CD14-positive monocyte (primary cell): ENCODE data around the gene ZNF91. TPM values are rescaled to one million over a fixed set of nuclear protein-coding genes. Genes with fewer than 3 reads are reported as not detected.

ENCODE experiments used
- DNase-seq, 3 donors: peaks; one replicate each; pipeline ENCODE4 v3.0.0-alpha.2; 2011 to 2022
- H2AFZ ChIP-seq: 2 replicates; pipeline ENCODE4 v1.6.0; 2012; ENCODE audit warnings: mild to moderate bottlenecking, low read depth, low read length, inconsistent platforms; ENCODE audit not compliant: insufficient read depth, poor library complexity, severe bottlenecking
- H3K27ac ChIP-seq, 2 donors: 1 replicate in 1 of 2; 2 replicates in 1 of 2; pipeline ENCODE4 v1.5.1; 2012 to 2013; ENCODE audit warnings: low read length in 2 of 2, control low read depth in 1 of 2, inconsistent platforms in 1 of 2, low read depth in 1 of 2, mild to moderate bottlenecking in 1 of 2
- H3K27me3 ChIP-seq, 2 donors: one replicate each; pipeline versions ENCODE4 v1.6.0 to v1.6.1; 2011 to 2013; ENCODE audit warnings: low read length in 2 of 2; ENCODE audit not compliant: control insufficient read depth in 2 of 2, insufficient read depth in 2 of 2
- H3K36me3 ChIP-seq, 2 donors: replicated peaks in 1 of 2; 1 replicate in 1 of 2; 2 replicates in 1 of 2; pipeline versions ENCODE4 v1.5.1 to v1.6.1; 2012 to 2013; ENCODE audit warnings: low read length in 2 of 2, control low read depth in 1 of 2, inconsistent platforms in 1 of 2, mild to moderate bottlenecking in 1 of 2; ENCODE audit not compliant: insufficient read depth in 2 of 2, control insufficient read depth in 1 of 2
- H3K4me1 ChIP-seq, 2 donors: 1 replicate in 1 of 2; 2 replicates in 1 of 2; pipeline versions ENCODE4 v1.5.1 to v1.6.1; 2012 to 2013; ENCODE audit warnings: low read length in 2 of 2, control low read depth in 1 of 2, inconsistent platforms in 1 of 2, mild to moderate bottlenecking in 1 of 2, moderate library complexity in 1 of 2; ENCODE audit not compliant: insufficient read depth in 2 of 2, control insufficient read depth in 1 of 2
- H3K4me2 ChIP-seq: replicated peaks from 2 replicates; pipeline ENCODE3; 2012; ENCODE audit warnings: low read length, moderate library complexity, mild to moderate bottlenecking; ENCODE audit not compliant: poor library complexity, severe bottlenecking; ENCODE audit errors: extremely low read depth
- H3K4me3 ChIP-seq, 3 experiments: fragments of 200-600 bp in 1 of 3; sonication (generic) in 1 of 3; replicated peaks in 1 of 3; 1 replicate in 2 of 3; 2 replicates in 1 of 3; pipeline ENCODE4 v1.5.1; 2011 to 2013; ENCODE audit warnings: low read length in 3 of 3, mild to moderate bottlenecking in 3 of 3, control low read depth in 2 of 3, low read depth in 2 of 3, inconsistent platforms in 1 of 3, moderate library complexity in 1 of 3
- H3K79me2 ChIP-seq: 2 replicates; pipeline ENCODE4 v1.6.0; 2012; ENCODE audit warnings: mild to moderate bottlenecking, control low read depth, inconsistent platforms, low read length, moderate library complexity; ENCODE audit not compliant: insufficient read depth
- H3K9ac ChIP-seq: 2 replicates; pipeline ENCODE4 v1.6.0; 2017; ENCODE audit warnings: low read length, mild to moderate bottlenecking; ENCODE audit not compliant: insufficient read depth, poor library complexity, severe bottlenecking
- H3K9me3 ChIP-seq, 2 donors: replicated peaks in 1 of 2; 1 replicate in 1 of 2; 2 replicates in 1 of 2; pipeline versions ENCODE4 v1.5.1 to v1.6.1; 2012 to 2013; ENCODE audit warnings: low read length in 2 of 2, control low read depth in 1 of 2; ENCODE audit not compliant: control insufficient read depth in 1 of 2, insufficient read depth in 1 of 2
- H4K20me1 ChIP-seq: 2 replicates; pipeline ENCODE4 v1.6.0; 2012; ENCODE audit warnings: mild to moderate bottlenecking, low read length, control low read depth, moderate library complexity; ENCODE audit not compliant: insufficient read depth
- H3K27ac Mint-ChIP-seq, 7 donors: one replicate each; pipeline ENCODE4 v1.8.0; 2020; ENCODE audit warnings: mild to moderate bottlenecking in 7 of 7, mixed read lengths in 7 of 7, moderate library complexity in 6 of 7, inconsistent platforms in 2 of 7
- H3K27me3 Mint-ChIP-seq, 3 donors: one replicate each; pipeline ENCODE4 v1.8.0; 2021 to 2022; ENCODE audit warnings: low read depth in 3 of 3, mild to moderate bottlenecking in 3 of 3, mixed read lengths in 3 of 3, moderate library complexity in 3 of 3, inconsistent platforms in 1 of 3
- H3K36me3 Mint-ChIP-seq, 2 donors: one replicate each; pipeline ENCODE4 v1.8.0; 2020; ENCODE audit warnings: mixed read lengths in 2 of 2, inconsistent platforms in 1 of 2, mild to moderate bottlenecking in 1 of 2
- H3K4me1 Mint-ChIP-seq: one replicate; pipeline ENCODE4 v1.8.0; 2020; ENCODE audit warnings: mild to moderate bottlenecking, mixed read lengths
- H3K4me3 Mint-ChIP-seq, 2 donors: one replicate each; pipeline ENCODE4 v1.8.0; 2020; ENCODE audit warnings: mild to moderate bottlenecking in 2 of 2, mixed read lengths in 2 of 2, moderate library complexity in 1 of 2
- H3K9me3 Mint-ChIP-seq, 7 donors: one replicate each; pipeline ENCODE4 v1.8.0; 2020 to 2022; ENCODE audit warnings: mixed read lengths in 7 of 7, mild to moderate bottlenecking in 6 of 7, moderate library complexity in 6 of 7, inconsistent platforms in 2 of 7
- WGBS: methylation state at CpG from one replicate; pipeline ENCODE4 v1.1.5; 2013; ENCODE audit warnings: missing lambda C conversion rate; ENCODE audit not compliant: insufficient coverage; 5-methylcytosine and 5-hydroxymethylcytosine counted together
- intact Hi-C, 2 donors: fragments of 100-400 bp; cut with micrococcal nuclease; formaldehyde crosslinking; loops; one replicate each; pipeline versions ENCODE4 v1.15.0 to v1.15.1; 2023
- polyA plus RNA-seq, 3 donors: library from polyadenylated mRNA; depleted of rRNA in 1 of 3; unstranded in 2 of 3; stranded (reverse) in 1 of 3; fragments of 300-500 nt in 2 of 3; fragments of >200 nt in 1 of 3; fragmentation: Illumina TruSeq in 2 of 3; gene quantifications; 1 replicate in 2 of 3; 2 replicates in 1 of 3; pipeline ENCODE4 v1.2.3, GENCODE V29; 2012 to 2021
- TF ChIP-seq, protein P1 (sequence below): fragments of 200-600 bp; IDR thresholded peaks from one replicate; pipeline ENCODE4 v1.8.0; 2022; ENCODE audit warnings: antibody characterized with exemption, mild to moderate bottlenecking

Gene ZNF91
- polyA plus RNA-seq, 3 donors, result 3.5 to 5.5 (median 4.9) TPM

DNA sequence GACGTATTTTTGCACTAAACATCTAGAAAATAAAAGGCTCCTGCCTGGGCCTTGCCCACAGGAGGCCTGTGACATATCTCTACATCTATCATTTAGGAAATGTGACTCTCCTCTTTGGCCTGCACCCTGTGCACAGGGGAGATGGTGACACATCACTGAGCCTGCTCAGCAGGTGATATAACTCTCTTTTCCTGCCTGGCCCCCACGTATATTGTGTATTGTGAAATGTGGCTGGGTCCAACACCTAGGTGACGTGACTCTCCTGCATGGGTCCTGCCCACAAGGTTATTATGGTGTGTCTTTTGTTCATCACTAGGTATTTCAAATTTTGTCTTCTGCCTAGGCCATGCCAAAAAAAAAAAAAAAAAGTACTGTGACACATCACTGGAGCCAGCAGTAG is 83.7 kb downstream of the ZNF91 start:
- TF ChIP-seq, protein P1, sequence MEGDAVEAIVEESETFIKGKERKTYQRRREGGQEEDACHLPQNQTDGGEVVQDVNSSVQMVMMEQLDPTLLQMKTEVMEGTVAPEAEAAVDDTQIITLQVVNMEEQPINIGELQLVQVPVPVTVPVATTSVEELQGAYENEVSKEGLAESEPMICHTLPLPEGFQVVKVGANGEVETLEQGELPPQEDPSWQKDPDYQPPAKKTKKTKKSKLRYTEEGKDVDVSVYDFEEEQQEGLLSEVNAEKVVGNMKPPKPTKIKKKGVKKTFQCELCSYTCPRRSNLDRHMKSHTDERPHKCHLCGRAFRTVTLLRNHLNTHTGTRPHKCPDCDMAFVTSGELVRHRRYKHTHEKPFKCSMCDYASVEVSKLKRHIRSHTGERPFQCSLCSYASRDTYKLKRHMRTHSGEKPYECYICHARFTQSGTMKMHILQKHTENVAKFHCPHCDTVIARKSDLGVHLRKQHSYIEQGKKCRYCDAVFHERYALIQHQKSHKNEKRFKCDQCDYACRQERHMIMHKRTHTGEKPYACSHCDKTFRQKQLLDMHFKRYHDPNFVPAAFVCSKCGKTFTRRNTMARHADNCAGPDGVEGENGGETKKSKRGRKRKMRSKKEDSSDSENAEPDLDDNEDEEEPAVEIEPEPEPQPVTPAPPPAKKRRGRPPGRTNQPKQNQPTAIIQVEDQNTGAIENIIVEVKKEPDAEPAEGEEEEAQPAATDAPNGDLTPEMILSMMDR, result no peak
- no peaks in the 10 kb centered on the region for H3K27me3 ChIP-seq
- no peak overlapping the region for H3K4me2 ChIP-seq
- H3K9me3 ChIP-seq, result peaks cover 64 to 99% of the 10 kb centered on the region in 2 donors
- no peaks in the 10 kb centered on the region for H3K36me3 ChIP-seq
- H3K79me2 ChIP-seq, result no peaks in the 10 kb centered on the region
- H3K27ac Mint-ChIP-seq, result no peak overlapping the region
- WGBS, result 75% methylated on average over 2 of the region's 3 CpGs
- no peak overlapping the region for H3K9ac ChIP-seq
- H3K27ac ChIP-seq, result no peak overlapping the region
- no peak overlapping the region for H2AFZ ChIP-seq
- intact Hi-C loops, result no loop called here
- no peaks in the 10 kb centered on the region for H3K4me1 Mint-ChIP-seq
- H4K20me1 ChIP-seq, result no peaks in the 10 kb centered on the region
- no peaks in the 10 kb centered on the region for H3K27me3 Mint-ChIP-seq
- no peaks in the 10 kb centered on the region for H3K4me1 ChIP-seq
- H3K9me3 Mint-ChIP-seq, result peaks cover 37 to 62% (median 55%) of the 10 kb centered on the region in 7 donors
- H3K4me3 Mint-ChIP-seq, result no peak overlapping the region
- no peak overlapping the region for H3K4me3 ChIP-seq
- H3K36me3 Mint-ChIP-seq, result no peaks in the 10 kb centered on the region
- DNase-seq, result no peak

DNA sequence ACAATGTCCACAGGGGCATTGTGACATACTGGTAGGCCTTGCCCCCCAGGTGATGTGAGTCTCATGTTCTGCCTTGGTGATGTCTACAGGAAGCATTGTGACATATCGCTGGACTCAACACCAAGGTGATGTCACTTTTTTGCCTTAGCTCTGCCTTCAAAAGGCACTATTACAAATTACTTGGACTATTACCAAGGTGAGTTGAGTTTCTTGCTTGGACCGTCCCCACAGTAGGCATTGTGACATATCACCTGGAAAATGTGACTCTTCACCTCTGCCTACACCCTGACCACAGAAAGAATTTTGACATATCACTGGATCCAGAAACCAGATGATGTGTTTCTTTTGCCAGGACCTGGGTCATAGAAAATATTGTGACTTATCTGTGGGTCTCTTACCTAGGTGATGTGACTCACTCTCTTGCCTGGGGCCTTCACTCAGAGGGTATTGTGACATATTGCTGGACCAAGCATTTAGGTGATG is 84.5 kb downstream of the ZNF91 start:
- no peak overlapping the region for H3K4me3 ChIP-seq
- intact Hi-C loops, result no loop called here
- H3K27ac ChIP-seq, result no peak overlapping the region
- no peak overlapping the region for H2AFZ ChIP-seq
- H3K9ac ChIP-seq, result no peak overlapping the region
- no peak overlapping the region for H3K27ac Mint-ChIP-seq
- no peaks in the 10 kb centered on the region for H3K27me3 Mint-ChIP-seq
- no peaks in the 10 kb centered on the region for H3K27me3 ChIP-seq
- no peaks in the 10 kb centered on the region for H3K4me1 Mint-ChIP-seq
- no peaks in the 10 kb centered on the region for H3K36me3 ChIP-seq
- H3K4me1 ChIP-seq, result no peaks in the 10 kb centered on the region
- H3K9me3 Mint-ChIP-seq, result peaks cover 39 to 62% (median 54%) of the 10 kb centered on the region in 7 donors
- no peak for DNase-seq
- H3K9me3 ChIP-seq, result peaks cover 63 to 99% of the 10 kb centered on the region in 2 donors
- H3K36me3 Mint-ChIP-seq, result no peaks in the 10 kb centered on the region
- H3K4me2 ChIP-seq, result no peak overlapping the region
- no peaks in the 10 kb centered on the region for H3K79me2 ChIP-seq
- H4K20me1 ChIP-seq, result no peaks in the 10 kb centered on the region
- TF ChIP-seq, protein P1, result no peak
- WGBS, result no CpG with 5 or more reads among the region's 2 CpGs
- no peak overlapping the region for H3K4me3 Mint-ChIP-seq
